ENCODE measurements around the gene MTA1. TPM values are rescaled to one million over a fixed set of nuclear protein-coding genes. Genes with fewer than 3 reads are reported as not detected.

Gene MTA1
- total RNA-seq, 1 experiment from 2014 or later: 166 TPM

DNA sequence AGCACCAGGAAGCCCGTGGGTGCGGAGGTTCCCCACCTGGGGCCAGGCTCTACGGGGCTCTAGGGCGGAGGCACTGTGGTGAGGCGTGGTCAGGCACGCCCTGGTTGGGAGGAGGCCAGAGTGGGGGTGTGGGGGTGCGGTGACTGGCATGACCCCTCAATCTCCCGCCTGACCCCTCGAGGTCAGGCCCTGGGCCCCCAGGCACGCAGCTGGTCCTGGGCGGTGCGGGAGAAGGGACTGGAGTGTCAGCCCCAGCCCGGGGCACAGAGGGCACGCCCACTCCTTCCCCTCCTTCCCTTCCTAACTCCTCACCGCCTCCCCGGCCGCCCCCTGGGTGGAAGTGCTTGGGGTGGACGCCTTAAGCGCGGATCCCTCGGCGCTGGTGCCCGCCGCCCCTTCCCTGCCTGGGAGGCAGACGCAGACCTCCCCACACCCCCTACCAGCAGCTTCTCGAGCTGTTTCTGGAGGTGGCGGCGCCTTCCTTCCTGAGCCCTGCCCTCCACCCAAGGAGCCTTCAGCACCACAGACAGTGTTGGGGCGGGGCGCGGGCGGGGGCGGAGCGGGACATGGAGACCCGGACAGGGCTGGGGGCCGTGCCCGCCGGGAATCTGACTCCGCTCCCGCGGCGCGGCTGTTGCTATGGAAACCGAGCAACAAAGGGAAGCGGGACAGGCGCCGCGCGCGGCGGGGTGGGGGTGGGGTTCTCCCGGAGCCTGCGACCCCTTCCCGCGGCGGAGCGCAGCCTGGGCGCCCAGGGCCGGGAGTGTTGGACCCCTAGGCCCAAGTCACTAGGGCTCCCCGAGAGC lies 54.3 kb downstream of the MTA1 start:
- peak overlapping the region; percentile 66 for H3K27ac Mint-ChIP-seq (ENCODE audit: low read depth, unreplicated experiment)

DNA sequence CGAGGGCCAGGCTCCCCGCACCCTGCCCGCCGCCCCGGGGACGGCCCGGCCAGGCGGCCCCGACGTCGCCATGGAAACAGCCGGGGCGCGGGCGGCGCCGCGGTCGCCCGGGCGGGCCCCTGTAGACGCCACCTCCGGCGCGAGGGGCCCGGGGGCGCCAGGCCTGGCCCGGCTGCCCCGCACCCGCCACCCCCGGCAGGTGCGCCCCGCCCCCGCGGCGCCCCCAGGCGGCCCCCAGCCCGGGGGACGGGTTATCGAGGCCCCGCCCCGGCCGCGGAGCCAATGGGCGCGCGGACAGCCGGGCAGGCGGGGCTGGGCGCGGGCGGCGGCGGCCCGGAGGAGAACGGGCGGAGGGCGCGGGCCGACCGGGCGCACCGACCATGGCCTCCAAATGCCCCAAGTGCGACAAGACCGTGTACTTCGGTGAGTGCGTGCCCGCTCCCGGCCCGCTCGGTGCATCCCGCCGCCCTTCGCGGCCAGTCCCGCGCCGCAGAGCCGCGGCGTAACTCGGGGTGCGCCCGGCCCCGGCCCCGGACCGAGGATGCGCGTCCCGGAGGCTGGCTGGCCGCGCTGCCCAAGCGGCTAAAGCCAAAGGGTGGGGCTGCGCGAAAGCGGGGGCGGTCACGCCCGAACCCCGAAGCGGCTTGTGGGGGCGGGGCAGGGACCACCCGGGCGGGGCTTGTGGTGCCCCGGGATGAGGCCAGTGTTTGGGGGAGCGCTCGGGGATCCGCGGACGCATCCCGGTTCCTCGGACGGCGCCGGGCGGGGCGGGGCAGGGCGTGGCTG lies 55.0 kb downstream of the MTA1 start, which contains the start of gene CRIP2:
CRIP2 (plus strand) TSS at position 339 of the 786 bp plus-strand sequence; CDS start at position 381, 42 bp downstream.
- no TSS peak for BruUV-seq (replicated peaks)
- H3K4me1 Mint-ChIP-seq (ENCODE audit: insufficient read depth, unreplicated experiment): peaks cover 9% of the 10 kb centered on the region
- peaks cover 5% of the 10 kb centered on the region for H3K36me3 Mint-ChIP-seq (ENCODE audit: insufficient read depth, unreplicated experiment)
- ChIA-PET POLR2A (interaction anchor here (1.6 kb wide), 1 partner anchor 15 kb away, joined by 6 read pairs; no protein-coding TSS in a partner anchor), CTCF (interaction anchor here (1.3 kb wide), 1 partner anchor 50 kb away, joined by 3 read pairs; no protein-coding TSS in a partner anchor)
- no peaks in the 10 kb centered on the region for H3K9me3 Mint-ChIP-seq (ENCODE audit: unreplicated experiment)
- peak within 1 kb of the TSS; percentile 73 for H3K4me3 Mint-ChIP-seq (ENCODE audit: unreplicated experiment)
- TF ChIP-seq, protein P1, sequence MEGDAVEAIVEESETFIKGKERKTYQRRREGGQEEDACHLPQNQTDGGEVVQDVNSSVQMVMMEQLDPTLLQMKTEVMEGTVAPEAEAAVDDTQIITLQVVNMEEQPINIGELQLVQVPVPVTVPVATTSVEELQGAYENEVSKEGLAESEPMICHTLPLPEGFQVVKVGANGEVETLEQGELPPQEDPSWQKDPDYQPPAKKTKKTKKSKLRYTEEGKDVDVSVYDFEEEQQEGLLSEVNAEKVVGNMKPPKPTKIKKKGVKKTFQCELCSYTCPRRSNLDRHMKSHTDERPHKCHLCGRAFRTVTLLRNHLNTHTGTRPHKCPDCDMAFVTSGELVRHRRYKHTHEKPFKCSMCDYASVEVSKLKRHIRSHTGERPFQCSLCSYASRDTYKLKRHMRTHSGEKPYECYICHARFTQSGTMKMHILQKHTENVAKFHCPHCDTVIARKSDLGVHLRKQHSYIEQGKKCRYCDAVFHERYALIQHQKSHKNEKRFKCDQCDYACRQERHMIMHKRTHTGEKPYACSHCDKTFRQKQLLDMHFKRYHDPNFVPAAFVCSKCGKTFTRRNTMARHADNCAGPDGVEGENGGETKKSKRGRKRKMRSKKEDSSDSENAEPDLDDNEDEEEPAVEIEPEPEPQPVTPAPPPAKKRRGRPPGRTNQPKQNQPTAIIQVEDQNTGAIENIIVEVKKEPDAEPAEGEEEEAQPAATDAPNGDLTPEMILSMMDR (IDR thresholded peaks at IDR 0.05; ENCODE audit: unreplicated experiment): no peak
- peak within 1 kb of the TSS; percentile 66 for H3K27ac Mint-ChIP-seq (ENCODE audit: low read depth, unreplicated experiment)
- H3K27me3 Mint-ChIP-seq (ENCODE audit: insufficient read depth, unreplicated experiment): no peaks in the 10 kb centered on the region
- DNase-seq (ENCODE audit: unreplicated experiment): peak; percentile 38
- intact Hi-C loops (cut with micrococcal nuclease): no loop called here

More for the DNA sequence above, 54.3 kb downstream of the MTA1 start:
- ChIA-PET POLR2A (interaction anchor here (0.7 to 2.7 kb wide), 3 partner anchors 8 to 291 kb away, joined by 3 to 12 read pairs (median 6); no protein-coding TSS in a partner anchor), CTCF (interaction anchor here (0.6 to 2.7 kb wide), 6 partner anchors 12 to 495 kb away, joined by 3 to 16 read pairs (median 3); no protein-coding TSS in a partner anchor)
- BruUV-seq (replicated peaks): no TSS peak
- TF ChIP-seq, protein P1 (IDR thresholded peaks at IDR 0.05; ENCODE audit: unreplicated experiment): no peak
- DNase-seq (ENCODE audit: unreplicated experiment): peak; percentile 87
- intact Hi-C loops (cut with micrococcal nuclease): no loop called here
- peaks cover 7% of the 10 kb centered on the region for H3K36me3 Mint-ChIP-seq (ENCODE audit: insufficient read depth, unreplicated experiment)
- no peaks in the 10 kb centered on the region for H3K9me3 Mint-ChIP-seq (ENCODE audit: unreplicated experiment)
- no peaks in the 10 kb centered on the region for H3K27me3 Mint-ChIP-seq (ENCODE audit: insufficient read depth, unreplicated experiment)
- H3K4me3 Mint-ChIP-seq (ENCODE audit: unreplicated experiment): peak overlapping the region; percentile 73
- H3K4me1 Mint-ChIP-seq (ENCODE audit: insufficient read depth, unreplicated experiment): peaks cover 9% of the 10 kb centered on the region

DNA sequence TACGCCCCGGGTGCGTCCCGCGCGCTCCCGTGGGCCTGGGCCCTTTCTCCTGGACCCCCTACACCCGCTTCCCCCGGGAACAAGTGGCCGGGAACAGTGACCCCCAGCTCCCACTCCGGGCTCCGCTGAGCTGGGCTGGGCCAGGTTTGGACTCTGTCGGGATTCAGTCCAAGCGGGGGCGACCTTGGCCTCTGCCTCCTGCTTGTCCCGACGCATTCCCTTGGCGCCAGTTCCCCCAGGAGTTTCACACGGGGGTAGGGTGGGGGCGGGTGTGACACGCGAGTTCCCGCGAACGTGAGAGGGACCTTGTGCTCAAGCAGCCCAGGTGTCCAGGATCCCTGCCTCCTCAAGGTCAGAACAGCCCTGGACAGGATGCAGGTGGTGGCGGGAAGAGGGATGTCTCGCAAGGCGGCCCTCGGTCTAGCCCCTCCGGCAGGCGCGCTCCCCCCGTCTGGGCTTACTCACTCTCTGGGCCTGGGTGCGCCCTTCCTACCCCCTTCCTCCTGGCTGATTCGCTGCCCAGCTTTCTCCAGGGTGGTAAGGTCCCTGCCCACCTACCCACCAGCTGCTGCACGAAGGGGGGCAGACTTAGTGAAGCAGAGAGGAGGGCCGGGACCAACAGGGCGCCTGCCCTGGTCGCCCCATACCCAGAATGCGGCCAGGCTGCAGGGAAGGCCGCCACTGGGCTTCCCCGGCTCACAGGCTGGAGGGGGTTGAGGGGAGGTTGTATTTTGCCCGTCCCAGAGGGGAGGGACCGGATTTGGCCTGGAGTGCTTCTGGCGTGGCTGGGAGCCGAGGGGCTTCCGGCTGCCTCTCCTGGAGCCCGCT lies 55.9 kb downstream of the MTA1 start:
- POLR2A ChIA-PET: no interaction called here
- intact Hi-C loops (cut with micrococcal nuclease): no loop called here
- BruUV-seq (replicated peaks): no TSS peak
- Mint-ChIP-seq H3K36me3 (ENCODE audit: insufficient read depth, unreplicated experiment) (no peaks in the 10 kb centered on the region), H3K27ac (ENCODE audit: low read depth, unreplicated experiment) (no peak overlapping the region), H3K4me1 (ENCODE audit: insufficient read depth, unreplicated experiment) (peaks cover 9% of the 10 kb centered on the region), H3K4me3 (ENCODE audit: unreplicated experiment) (peak overlapping the region; percentile 64), H3K27me3 (ENCODE audit: insufficient read depth, unreplicated experiment) (no peaks in the 10 kb centered on the region), H3K9me3 (ENCODE audit: unreplicated experiment) (no peaks in the 10 kb centered on the region)
- TF ChIP-seq, protein P1 (IDR thresholded peaks at IDR 0.05; ENCODE audit: unreplicated experiment): no peak
- CTCF ChIA-PET: interaction anchor here (0.6 kb wide), 1 partner anchor 37 kb away, joined by 3 read pairs; no protein-coding TSS in a partner anchor
- peak; percentile 66 for DNase-seq (ENCODE audit: unreplicated experiment)

Measured in MCF 10A (cell line).